Measurements from ENCODE around the gene DLGAP4.

The DLGAP4 gene

GRCh38 chr20:36440370-36441026 lies 134.4 kb downstream of the DLGAP4 start:
- no peak for DNase-seq (ENCODE audit: low read depth)
- TF ChIP-seq CTCF (IDR thresholded peaks at IDR 0.05; ENCODE audit: insufficient read depth, low read depth, low read length, missing control alignments): no peak
- H3K4me3 ChIP-seq (ENCODE audit: low read depth, low read length): no peak overlapping the region

GRCh38 chr20:36441027-36441414 lies 134.9 kb downstream of the DLGAP4 start:
- DNase-seq (ENCODE audit: low read depth): no peak
- no peak overlapping the region for H3K4me3 ChIP-seq (ENCODE audit: low read depth, low read length)
- TF ChIP-seq CTCF (IDR thresholded peaks at IDR 0.05; ENCODE audit: insufficient read depth, low read depth, low read length, missing control alignments): no peak

- H3K4me3 ChIP-seq (ENCODE audit: low read depth, low read length): no peak overlapping the region
- no peak for TF ChIP-seq CTCF (IDR thresholded peaks at IDR 0.05; ENCODE audit: insufficient read depth, low read depth, low read length, missing control alignments)
- DNase-seq (ENCODE audit: low read depth): no peak
Observed at GRCh38 chr20:36441416-36441815, 135.3 kb downstream of the DLGAP4 start.

GRCh38 chr20:36445847-36446246 lies 139.7 kb downstream of the DLGAP4 start:
- TF ChIP-seq CTCF (IDR thresholded peaks at IDR 0.05; ENCODE audit: insufficient read depth, low read depth, low read length, missing control alignments): no peak
- DNase-seq (ENCODE audit: low read depth): no peak
- H3K4me3 ChIP-seq (ENCODE audit: low read depth, low read length): no peak overlapping the region

- no peak overlapping the region for H3K4me3 ChIP-seq (ENCODE audit: low read depth, low read length)
- DNase-seq (ENCODE audit: low read depth): no peak
- TF ChIP-seq CTCF (IDR thresholded peaks at IDR 0.05; ENCODE audit: insufficient read depth, low read depth, low read length, missing control alignments): no peak
Observed at GRCh38 chr20:36446557-36446956, 140.4 kb downstream of the DLGAP4 start.

- no peak overlapping the region for H3K4me3 ChIP-seq (ENCODE audit: low read depth, low read length)
- DNase-seq (ENCODE audit: low read depth): no peak
- TF ChIP-seq CTCF (IDR thresholded peaks at IDR 0.05; ENCODE audit: insufficient read depth, low read depth, low read length, missing control alignments): no peak
Observed at GRCh38 chr20:36447101-36447500, 141.0 kb downstream of the DLGAP4 start.

- DNase-seq (ENCODE audit: low read depth): no peak
- no peak for TF ChIP-seq CTCF (IDR thresholded peaks at IDR 0.05; ENCODE audit: insufficient read depth, low read depth, low read length, missing control alignments)
- no peak overlapping the region for H3K4me3 ChIP-seq (ENCODE audit: low read depth, low read length)
Observed at GRCh38 chr20:36449663-36450062, 143.5 kb downstream of the DLGAP4 start.

Measured in GM12865 (cell line).